Colonic mucosa (tissue), 4 donors: ENCODE measurements around the gene SLC9A9. TPM values are rescaled to one million over a fixed set of nuclear protein-coding genes. Genes with fewer than 3 reads are reported as not detected.
A peak's percentile ranks its signal among the peaks of the same experiment; 100 is the strongest.
"Not testable (repeated sequence)": the region's sequence is repeated elsewhere in the genome, so short reads cannot be mapped to it uniquely, and the experiment has no call there.

ENCODE experiments used
- DNase-seq: peaks from one replicate; pipeline ENCODE4 v3.0.0-alpha.2; 2020
- H3K27ac ChIP-seq: fragments of 200-600 bp; one replicate; pipeline ENCODE4 v1.8.0; 2021
- H3K27me3 ChIP-seq: fragments of 200-600 bp; one replicate; pipeline ENCODE4 v1.8.0; 2021
- H3K36me3 ChIP-seq: fragments of 200-600 bp; one replicate; pipeline ENCODE4 v1.8.0; 2021
- H3K4me1 ChIP-seq: fragments of 200-600 bp; one replicate; pipeline ENCODE4 v1.8.0; 2021; ENCODE audit warnings: mild to moderate bottlenecking
- H3K4me3 ChIP-seq: fragments of 200-600 bp; one replicate; pipeline ENCODE4 v1.8.0; 2021
- H3K9ac ChIP-seq, 2 donors: one replicate each; pipeline ENCODE4 v1.7.0; 2013; ENCODE audit warnings: control low read depth in 2 of 2, low read depth in 2 of 2, low read length in 2 of 2
- H3K9me3 ChIP-seq: fragments of 200-600 bp; one replicate; pipeline ENCODE4 v1.8.0; 2021
- CTCF ChIP-seq: fragments of 200-600 bp; IDR thresholded peaks from one replicate; pipeline ENCODE4 v1.8.0; 2022; ENCODE audit warnings: antibody characterized with exemption, mild to moderate bottlenecking
- intact Hi-C: fragments of 100-400 bp; cut with DNase I; formaldehyde crosslinking; loops from one replicate; pipeline ENCODE4 v1.14.1; 2022
- total RNA-seq, 2 donors: library from RNA; stranded (reverse); fragmentation: NEBNext Ultra II Directional in 1 of 2; extraction: Animal tissue kit (Norgen Biotek cat#: 25700) in 1 of 2; gene quantifications; one replicate each; pipeline ENCODE4 v1.2.1, GENCODE V29; 2021
- donor health status: healthy.
- donor health status: DM: no; HTN: no; CAD: no.
- donor health status: DM: no; HTN: no; CAD: no.

The SLC9A9 gene
- total RNA-seq, 2 donors from 2014 or later = 2.5 to 6.5 TPM

- intact Hi-C loops = no loop called here
Measured at GRCh38 chr3:143810166-143810952, 37.9 kb downstream of the SLC9A9 start.

GRCh38 chr3:143809121-143809621 lies 39.1 kb downstream of the SLC9A9 start:
- no peak for TF ChIP-seq CTCF
- no peaks in the 10 kb centered on the region for H3K4me1 ChIP-seq
- DNase-seq = no peak

More at GRCh38 chr3:143810166-143810952, 37.9 kb downstream of the SLC9A9 start:
- Histone ChIP-seq H3K27me3 (no peaks in the 10 kb centered on the region), H3K9me3 (no peaks in the 10 kb centered on the region), H3K27ac (peak overlapping the region; percentile 17), H3K36me3 (no peaks in the 10 kb centered on the region), H3K4me1 (no peaks in the 10 kb centered on the region), H3K9ac (no peak overlapping the region), H3K4me3 (no peak overlapping the region)
- DNase-seq = no peak
- TF ChIP-seq CTCF = no peak

GRCh38 chr3:143808030-143808429 lies 40.2 kb downstream of the SLC9A9 start:
- Histone ChIP-seq H3K4me3 (no peak overlapping the region), H3K27ac (no peak overlapping the region), H3K36me3 (no peaks in the 10 kb centered on the region), H3K9me3 (no peaks in the 10 kb centered on the region), H3K4me1 (no peaks in the 10 kb centered on the region), H3K27me3 (no peaks in the 10 kb centered on the region), H3K9ac (no peak overlapping the region)
- DNase-seq = no peak
- intact Hi-C loops = no loop called here
- TF ChIP-seq CTCF = no peak

More at GRCh38 chr3:143809121-143809621, 39.1 kb downstream of the SLC9A9 start:
- intact Hi-C loops = no loop called here
- H3K27me3 ChIP-seq = no peaks in the 10 kb centered on the region
- H3K27ac ChIP-seq = peak overlapping the region; percentile 5
- H3K9me3 ChIP-seq = no peaks in the 10 kb centered on the region
- no peak overlapping the region for H3K4me3 ChIP-seq
- no peak overlapping the region for H3K9ac ChIP-seq
- H3K36me3 ChIP-seq = no peaks in the 10 kb centered on the region

DNA sequence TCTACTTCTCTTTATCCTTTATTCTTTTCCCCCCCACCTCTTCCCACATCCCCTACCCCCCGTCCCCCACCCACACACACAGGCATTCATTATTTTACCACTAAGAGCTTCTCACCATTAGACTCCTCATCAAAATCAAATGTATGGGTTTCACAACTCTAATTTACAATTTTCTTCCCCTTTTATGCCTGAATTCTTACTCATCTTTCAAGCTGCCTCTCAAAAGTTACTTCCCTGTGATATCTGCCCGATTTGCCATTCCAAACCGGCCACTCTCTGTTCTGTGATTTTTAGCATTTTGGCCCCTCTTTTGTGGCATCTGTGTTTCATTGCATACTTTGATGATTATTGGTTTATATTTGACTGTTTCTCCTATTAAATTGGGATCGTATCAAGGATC lies 42.2 kb downstream of the SLC9A9 start:
- Histone ChIP-seq H3K4me3 (no peak overlapping the region), H3K27ac (no peak overlapping the region), H3K27me3 (no peaks in the 10 kb centered on the region), H3K9me3 (no peaks in the 10 kb centered on the region), H3K4me1 (no peaks in the 10 kb centered on the region), H3K36me3 (no peaks in the 10 kb centered on the region), H3K9ac (no peak overlapping the region)
- no peak for TF ChIP-seq CTCF
- intact Hi-C loops = no loop called here
- DNase-seq = no peak

- H3K9ac ChIP-seq, H3K9me3 ChIP-seq, intact Hi-C loops, H3K36me3 ChIP-seq, H3K4me1 ChIP-seq, H3K4me3 ChIP-seq, H3K27me3 ChIP-seq, H3K27ac ChIP-seq, DNase-seq: not testable (repeated sequence)
Measured at GRCh38 chr3:143805476-143805875, 42.8 kb downstream of the SLC9A9 start.

DNA sequence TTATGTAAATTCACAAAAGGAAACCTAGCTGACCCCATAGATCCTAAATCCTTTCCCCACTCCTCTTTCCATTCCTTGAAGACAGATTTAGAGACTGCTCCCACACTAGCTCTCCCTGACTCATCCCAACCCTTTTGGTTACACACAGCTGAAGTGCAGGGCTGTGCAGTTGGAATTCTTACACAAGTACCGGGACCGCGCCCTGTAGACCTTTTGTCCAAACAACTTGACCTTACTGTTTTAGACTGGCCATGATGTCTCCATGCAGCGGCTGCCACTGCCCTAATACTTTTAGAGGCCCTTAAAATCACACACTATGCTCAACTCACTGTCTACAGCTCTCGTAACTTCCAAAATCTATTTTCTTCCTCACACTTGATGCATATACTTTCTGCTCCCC lies 47.2 kb downstream of the SLC9A9 start:
- H3K36me3 ChIP-seq, H3K9me3 ChIP-seq, H3K27me3 ChIP-seq, DNase-seq, H3K9ac ChIP-seq, H3K4me1 ChIP-seq, H3K27ac ChIP-seq, H3K4me3 ChIP-seq, intact Hi-C loops: not testable (repeated sequence)

GRCh38 chr3:143798151-143798550 lies 50.1 kb downstream of the SLC9A9 start:
- intact Hi-C loops, H3K27me3 ChIP-seq, H3K36me3 ChIP-seq, DNase-seq, H3K4me3 ChIP-seq, H3K4me1 ChIP-seq, H3K9me3 ChIP-seq, H3K9ac ChIP-seq, H3K27ac ChIP-seq: not testable (repeated sequence)
